Uterus (tissue), 4 donors: ENCODE data around the gene GPR65. TPM values are rescaled to one million over a fixed set of nuclear protein-coding genes. Genes with fewer than 3 reads are reported as not detected.

Experiments
- DNase-seq, 2 donors: peaks; one replicate each; pipeline ENCODE4 v3.0.0-alpha.2; 2019 to 2020
- H3K27ac ChIP-seq, 2 donors: fragments of 200-600 bp; sonication (generic); 1 replicate in 1 of 2; 2 replicates in 1 of 2; pipeline ENCODE4 v1.5.1; 2016 to 2018
- H3K27me3 ChIP-seq, 2 donors: fragments of 200-600 bp; sonication (generic); one replicate each; pipeline ENCODE4 v1.5.1; 2018 to 2019; ENCODE audit warnings: control low read depth in 1 of 2
- H3K36me3 ChIP-seq, 2 donors: fragments of 200-600 bp; sonication (generic); one replicate each; pipeline ENCODE4 v1.5.1; 2019; ENCODE audit warnings: control low read depth in 1 of 2
- H3K4me1 ChIP-seq, 2 donors: fragments of 200-600 bp; sonication (generic); one replicate each; pipeline ENCODE4 v1.5.1; 2018 to 2019; ENCODE audit warnings: control low read depth in 1 of 2
- H3K4me3 ChIP-seq, 2 donors: fragments of 200-600 bp; sonication (generic); 1 replicate in 1 of 2; 2 replicates in 1 of 2; pipeline ENCODE4 v1.5.1; 2018 to 2019; ENCODE audit warnings: mild to moderate bottlenecking in 1 of 2
- H3K9me3 ChIP-seq, 2 donors: fragments of 200-600 bp; sonication (generic); one replicate each; pipeline ENCODE4 v1.5.1; 2019; ENCODE audit warnings: control low read depth in 1 of 2
- POLR2A ChIP-seq, 2 donors: fragments of 450-650 bp; IDR thresholded peaks; one replicate each; pipeline ENCODE4 v1.6.1; 2016; ENCODE audit warnings: antibody characterized with exemption in 2 of 2, mild to moderate bottlenecking in 1 of 2, moderate library complexity in 1 of 2
- intact Hi-C: fragments of 100-400 bp; cut with DNase I; formaldehyde crosslinking; loops from one replicate; pipeline ENCODE4 v1.15.1; 2023; ENCODE audit warnings: low total_unique reads
- total RNA-seq, 4 donors: library from RNA; depleted of rRNA in 3 of 4; stranded (reverse); fragments of >200 nt in 3 of 4; gene quantifications; one replicate each; pipeline versions ENCODE4 v1.1.0 to v1.2.4, GENCODE V29; 2014 to 2023
- TF ChIP-seq, protein P1 (sequence below), 4 experiments: fragments of 200-600 bp in 2 of 4; fragments of 450-650 bp in 2 of 4; sonication (generic) in 2 of 4; IDR thresholded peaks; one replicate each; pipeline ENCODE4 v1.5.1; 2016 to 2019; ENCODE audit warnings: antibody characterized with exemption in 4 of 4, mild to moderate bottlenecking in 2 of 4, moderate library complexity in 1 of 4
- donor health status: DM: yes; HTN: yes; CAD: no.

The GPR65 gene
- total RNA-seq, 4 donors from 2014 or later: 0.76 to 2.6 (median 1.6) TPM

GRCh38 chr14:88029500-88029899 lies 24.6 kb downstream of the GPR65 start:
- no peak for TF ChIP-seq POLR2A (IDR thresholded peaks at IDR 0.05)
- TF ChIP-seq, protein P1, sequence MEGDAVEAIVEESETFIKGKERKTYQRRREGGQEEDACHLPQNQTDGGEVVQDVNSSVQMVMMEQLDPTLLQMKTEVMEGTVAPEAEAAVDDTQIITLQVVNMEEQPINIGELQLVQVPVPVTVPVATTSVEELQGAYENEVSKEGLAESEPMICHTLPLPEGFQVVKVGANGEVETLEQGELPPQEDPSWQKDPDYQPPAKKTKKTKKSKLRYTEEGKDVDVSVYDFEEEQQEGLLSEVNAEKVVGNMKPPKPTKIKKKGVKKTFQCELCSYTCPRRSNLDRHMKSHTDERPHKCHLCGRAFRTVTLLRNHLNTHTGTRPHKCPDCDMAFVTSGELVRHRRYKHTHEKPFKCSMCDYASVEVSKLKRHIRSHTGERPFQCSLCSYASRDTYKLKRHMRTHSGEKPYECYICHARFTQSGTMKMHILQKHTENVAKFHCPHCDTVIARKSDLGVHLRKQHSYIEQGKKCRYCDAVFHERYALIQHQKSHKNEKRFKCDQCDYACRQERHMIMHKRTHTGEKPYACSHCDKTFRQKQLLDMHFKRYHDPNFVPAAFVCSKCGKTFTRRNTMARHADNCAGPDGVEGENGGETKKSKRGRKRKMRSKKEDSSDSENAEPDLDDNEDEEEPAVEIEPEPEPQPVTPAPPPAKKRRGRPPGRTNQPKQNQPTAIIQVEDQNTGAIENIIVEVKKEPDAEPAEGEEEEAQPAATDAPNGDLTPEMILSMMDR (IDR thresholded peaks at IDR 0.05): no peak
- H3K9me3 ChIP-seq: no peaks in the 10 kb centered on the region
- no peak overlapping the region for H3K27ac ChIP-seq
- H3K27me3 ChIP-seq: no peaks in the 10 kb centered on the region
- no peaks in the 10 kb centered on the region for H3K4me1 ChIP-seq
- H3K4me3 ChIP-seq: no peak overlapping the region
- no peaks in the 10 kb centered on the region for H3K36me3 ChIP-seq
- intact Hi-C loops: no loop called here
- DNase-seq: no peak

DNA sequence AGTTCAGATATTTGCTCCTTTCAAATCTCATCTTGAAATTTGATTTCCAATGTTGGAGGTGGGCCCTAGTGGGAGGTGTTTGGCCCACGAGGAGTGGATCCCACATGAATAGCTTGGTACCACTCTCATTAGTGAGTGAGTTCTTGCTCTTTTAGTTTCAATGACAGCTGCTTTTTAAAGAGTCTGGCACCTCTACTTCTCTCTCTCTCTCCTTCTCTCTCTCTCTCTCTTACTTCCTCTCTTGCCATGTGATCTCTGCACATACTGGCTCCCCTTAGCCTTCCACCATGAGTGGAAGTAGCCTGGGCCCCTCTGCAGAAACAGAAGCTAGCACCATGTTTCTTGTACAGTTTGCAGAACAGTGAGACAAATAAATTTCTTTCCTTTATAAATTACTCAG lies 25.1 kb downstream of the GPR65 start:
- intact Hi-C loops: no loop called here
- no peaks in the 10 kb centered on the region for H3K36me3 ChIP-seq
- DNase-seq: no peak
- no peak overlapping the region for H3K27ac ChIP-seq
- H3K4me3 ChIP-seq: no peak overlapping the region
- H3K27me3 ChIP-seq: no peaks in the 10 kb centered on the region
- H3K9me3 ChIP-seq: no peaks in the 10 kb centered on the region
- TF ChIP-seq POLR2A (IDR thresholded peaks at IDR 0.05): no peak
- TF ChIP-seq, protein P1 (IDR thresholded peaks at IDR 0.05): no peak
- no peaks in the 10 kb centered on the region for H3K4me1 ChIP-seq

GRCh38 chr14:88030892-88031291 lies 26.0 kb downstream of the GPR65 start:
- TF ChIP-seq, protein P1 (IDR thresholded peaks at IDR 0.05): no peak
- no peak for TF ChIP-seq POLR2A (IDR thresholded peaks at IDR 0.05)

DNA sequence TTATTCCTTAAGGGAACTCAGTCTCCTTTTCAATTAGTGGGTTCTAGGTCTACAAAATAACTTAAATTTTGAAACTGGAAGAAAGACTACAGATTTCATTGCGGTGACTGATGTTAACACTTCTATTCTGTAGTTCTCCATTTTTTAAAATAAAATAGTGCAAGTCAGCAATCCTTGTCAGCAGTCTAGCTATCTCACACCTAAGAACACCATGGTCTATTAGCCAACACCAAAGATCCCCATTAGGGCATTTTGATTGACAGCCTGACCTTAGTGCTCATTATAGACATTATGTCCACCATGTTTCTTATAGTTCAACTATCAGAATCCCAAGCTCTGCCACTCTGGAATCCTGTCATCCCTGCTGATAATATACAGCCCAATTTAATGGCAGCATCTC lies 27.4 kb downstream of the GPR65 start:
- Histone ChIP-seq H3K27me3 (no peaks in the 10 kb centered on the region), H3K36me3 (no peaks in the 10 kb centered on the region), H3K4me3 (no peak overlapping the region), H3K9me3 (no peaks in the 10 kb centered on the region), H3K27ac (no peak overlapping the region), H3K4me1 (no peaks in the 10 kb centered on the region)
- no peak for TF ChIP-seq POLR2A (IDR thresholded peaks at IDR 0.05)
- TF ChIP-seq, protein P1 (IDR thresholded peaks at IDR 0.05): no peak
- no peak for DNase-seq
- intact Hi-C loops: no loop called here

More at GRCh38 chr14:88030892-88031291, 26.0 kb downstream of the GPR65 start:
- H3K36me3 ChIP-seq: no peaks in the 10 kb centered on the region
- H3K4me3 ChIP-seq: no peak overlapping the region
- H3K27me3 ChIP-seq: no peaks in the 10 kb centered on the region
- H3K4me1 ChIP-seq: no peaks in the 10 kb centered on the region
- no peaks in the 10 kb centered on the region for H3K9me3 ChIP-seq
- intact Hi-C loops: no loop called here
- no peak overlapping the region for H3K27ac ChIP-seq
- DNase-seq: no peak

- no peak for TF ChIP-seq POLR2A (IDR thresholded peaks at IDR 0.05)
- TF ChIP-seq, protein P1 (IDR thresholded peaks at IDR 0.05): no peak
- intact Hi-C loops: no loop called here
These were observed 29.1 kb downstream of the GPR65 start for GRCh38 chr14:88034076-88034475.

More at GRCh38 chr14:88034076-88034475, 29.1 kb downstream of the GPR65 start:
- H3K36me3 ChIP-seq: no peaks in the 10 kb centered on the region
- DNase-seq: no peak
- H3K4me1 ChIP-seq: no peaks in the 10 kb centered on the region
- no peaks in the 10 kb centered on the region for H3K27me3 ChIP-seq
- no peak overlapping the region for H3K4me3 ChIP-seq
- no peak overlapping the region for H3K27ac ChIP-seq
- H3K9me3 ChIP-seq: no peaks in the 10 kb centered on the region
